GM21423 (cell line): Measurements from ENCODE around the gene PIP5K1B.
"Not testable (repeated sequence)": the region's sequence is repeated elsewhere in the genome, so short reads cannot be mapped to it uniquely, and the experiment has no call there.

Experiments
- ATAC-seq: cut with Tn5 transposase; IDR thresholded peaks from one replicate; pipeline ENCODE4 v1.9.1; 2021; ENCODE audit warnings: mild to moderate bottlenecking, moderate library complexity; ENCODE audit not compliant: unreplicated experiment

PIP5K1B gene, protein sequence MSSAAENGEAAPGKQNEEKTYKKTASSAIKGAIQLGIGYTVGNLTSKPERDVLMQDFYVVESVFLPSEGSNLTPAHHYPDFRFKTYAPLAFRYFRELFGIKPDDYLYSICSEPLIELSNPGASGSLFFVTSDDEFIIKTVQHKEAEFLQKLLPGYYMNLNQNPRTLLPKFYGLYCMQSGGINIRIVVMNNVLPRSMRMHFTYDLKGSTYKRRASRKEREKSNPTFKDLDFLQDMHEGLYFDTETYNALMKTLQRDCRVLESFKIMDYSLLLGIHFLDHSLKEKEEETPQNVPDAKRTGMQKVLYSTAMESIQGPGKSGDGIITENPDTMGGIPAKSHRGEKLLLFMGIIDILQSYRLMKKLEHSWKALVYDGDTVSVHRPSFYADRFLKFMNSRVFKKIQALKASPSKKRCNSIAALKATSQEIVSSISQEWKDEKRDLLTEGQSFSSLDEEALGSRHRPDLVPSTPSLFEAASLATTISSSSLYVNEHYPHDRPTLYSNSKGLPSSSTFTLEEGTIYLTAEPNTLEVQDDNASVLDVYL

DNA sequence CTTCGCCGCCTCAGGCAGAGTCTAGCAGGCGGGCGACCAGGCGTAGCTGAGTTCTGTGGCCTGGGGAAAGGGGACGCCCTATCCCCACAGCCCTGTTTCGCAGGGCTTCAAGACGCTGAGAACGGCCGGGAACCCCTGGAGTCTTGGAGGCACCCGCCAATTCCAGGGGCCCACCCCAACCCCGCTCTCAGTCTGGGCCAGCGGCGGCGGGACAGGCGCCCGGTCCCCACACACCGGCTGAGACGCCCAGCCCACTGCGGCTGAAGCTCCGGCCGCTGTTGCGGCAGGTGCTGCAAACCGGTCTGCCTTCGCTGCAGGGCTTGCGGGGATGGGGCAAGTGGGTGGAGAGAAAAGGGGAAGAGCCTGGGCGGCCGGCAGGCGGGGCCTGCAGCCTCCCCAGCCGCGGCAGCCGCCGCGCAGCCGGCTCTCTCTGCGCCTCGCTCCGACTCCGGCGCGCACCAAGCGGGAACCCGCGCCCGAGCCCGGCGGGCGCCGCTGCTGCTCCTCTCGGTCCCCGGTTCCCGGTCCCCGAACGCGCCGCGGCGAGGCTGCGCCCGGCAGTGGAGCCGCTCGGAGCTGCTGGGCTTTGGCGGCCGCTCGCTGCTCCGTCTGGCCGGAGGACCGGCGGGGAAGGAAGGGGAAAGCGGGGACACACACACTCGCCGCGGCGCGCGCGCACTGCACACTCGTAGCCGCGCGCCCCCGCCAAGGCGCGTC is at the start of gene PIP5K1B:
TSS of gene PIP5K1B (plus strand) at position 427 of the 717 bp plus-strand sequence. CDS start 117,375 bp downstream, outside the sequence.
- peak; percentile 75 for ATAC-seq

DNA sequence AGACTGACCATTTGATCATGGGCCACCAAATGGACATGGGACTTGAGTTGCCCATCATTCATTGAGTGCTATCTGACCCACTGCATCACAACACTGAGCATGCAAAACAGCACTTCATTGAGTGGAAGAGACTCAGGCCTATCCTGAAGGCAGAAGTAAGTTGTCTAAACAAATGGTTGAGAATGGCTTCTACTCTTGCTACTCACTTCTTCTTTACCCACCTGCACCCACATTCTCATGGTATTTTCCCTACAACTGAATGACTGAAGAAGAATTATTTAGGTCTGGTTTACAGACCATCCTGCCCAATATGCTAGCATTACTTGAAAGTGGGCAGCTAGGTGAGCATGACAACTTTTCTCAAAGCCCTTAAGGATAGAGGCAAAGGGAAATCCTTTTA is 41.0 kb upstream of the PIP5K1B start:
- ATAC-seq, result no peak

DNA sequence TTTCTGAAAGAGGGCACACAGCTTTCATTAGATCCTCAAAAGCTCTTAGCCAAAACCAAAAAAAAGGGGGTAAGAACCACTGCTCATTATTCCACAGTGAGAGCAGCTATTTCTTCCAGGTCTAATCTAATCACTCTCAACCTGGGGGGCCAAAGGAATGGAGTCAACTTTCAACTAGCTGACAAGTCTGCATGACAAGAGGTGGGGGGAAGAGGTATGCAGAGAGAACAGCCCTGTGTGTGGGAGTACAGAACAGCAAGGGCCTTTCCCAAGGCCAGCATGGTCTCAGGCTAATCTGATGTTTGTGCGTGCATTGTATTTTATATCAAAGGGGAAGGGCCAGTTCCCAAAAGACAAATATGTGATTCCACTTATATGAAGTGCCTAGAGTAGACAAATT is 36.9 kb upstream of the PIP5K1B start:
- no peak for ATAC-seq

DNA sequence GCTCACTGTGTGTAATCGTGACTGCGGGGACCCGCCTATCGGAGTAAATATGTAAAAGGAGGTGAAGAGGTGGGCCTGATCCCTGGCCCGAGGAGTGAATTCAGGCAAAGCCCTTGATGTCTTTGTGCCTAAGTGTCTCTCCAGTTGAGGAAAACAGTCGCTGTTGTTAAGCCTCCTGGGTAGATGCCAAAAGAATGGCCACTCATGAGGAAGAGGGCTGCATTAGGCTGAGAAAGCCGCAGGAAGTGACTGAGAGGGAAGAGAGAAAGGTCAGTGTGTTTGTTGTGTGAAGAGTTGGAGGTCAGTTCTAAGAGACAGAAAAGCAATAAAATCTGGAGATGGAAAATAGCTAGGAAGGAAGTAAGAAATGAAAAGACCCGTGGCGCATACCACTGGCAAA is 35.8 kb upstream of the PIP5K1B start:
- ATAC-seq, result no peak

DNA sequence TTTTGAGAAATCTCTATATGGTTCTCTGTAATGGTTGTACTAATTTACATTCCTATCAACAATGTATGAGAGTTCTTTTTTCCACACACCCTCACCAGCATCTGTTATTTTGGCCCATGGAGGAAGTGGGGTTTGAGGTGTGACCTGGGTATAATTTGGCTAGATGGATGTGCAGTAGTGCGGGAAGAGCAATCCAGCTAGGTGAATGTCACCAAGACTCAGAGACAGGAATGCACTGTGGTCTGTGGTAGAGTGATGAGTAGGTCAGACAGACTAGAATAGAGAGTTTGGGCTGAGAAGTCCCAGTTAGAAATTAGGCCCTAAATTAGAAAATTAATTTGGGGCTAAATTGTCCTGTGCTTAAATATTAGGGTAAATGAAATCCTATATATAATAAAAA is 32.8 kb upstream of the PIP5K1B start:
- peak; percentile 75 for ATAC-seq

DNA sequence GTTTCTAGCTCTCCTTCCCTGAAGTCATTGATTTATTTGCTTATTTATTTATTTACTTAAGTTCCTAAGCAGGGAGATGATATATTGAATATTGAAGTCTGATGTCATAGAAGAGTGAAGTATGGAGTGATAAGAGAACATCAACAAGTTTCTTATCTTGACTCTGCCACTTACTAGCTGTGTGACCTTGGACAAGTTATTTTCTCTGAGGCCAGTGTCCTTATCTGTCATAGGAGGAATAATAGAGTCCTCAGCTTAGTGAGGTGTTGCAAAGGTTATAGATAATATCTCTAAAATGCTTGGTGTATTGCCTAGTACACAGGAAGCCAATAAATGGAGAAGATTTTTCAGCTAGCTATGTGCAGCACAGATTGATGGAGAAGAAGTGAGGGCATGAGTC is 32.4 kb upstream of the PIP5K1B start:
- no peak for ATAC-seq

DNA sequence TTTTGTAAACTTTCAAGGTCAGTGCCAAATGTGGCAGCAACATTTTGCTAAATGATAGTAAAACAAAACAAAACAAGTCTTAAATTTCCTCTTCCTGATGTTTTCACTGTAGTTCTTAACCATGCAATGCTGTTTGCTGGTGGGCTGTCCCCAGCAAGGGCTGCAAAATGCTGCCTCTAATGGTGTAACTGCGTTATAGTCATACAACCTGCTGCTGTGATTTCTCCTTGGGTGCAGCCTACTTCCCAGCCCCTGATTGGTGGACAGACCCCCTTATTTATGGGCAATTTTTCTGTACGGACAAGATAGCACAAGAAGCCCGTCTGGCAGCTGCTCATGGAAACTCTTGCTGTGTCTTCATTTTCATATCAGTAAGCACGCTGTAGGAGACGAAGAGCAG is 26.6 kb upstream of the PIP5K1B start:
- no peak for ATAC-seq

DNA sequence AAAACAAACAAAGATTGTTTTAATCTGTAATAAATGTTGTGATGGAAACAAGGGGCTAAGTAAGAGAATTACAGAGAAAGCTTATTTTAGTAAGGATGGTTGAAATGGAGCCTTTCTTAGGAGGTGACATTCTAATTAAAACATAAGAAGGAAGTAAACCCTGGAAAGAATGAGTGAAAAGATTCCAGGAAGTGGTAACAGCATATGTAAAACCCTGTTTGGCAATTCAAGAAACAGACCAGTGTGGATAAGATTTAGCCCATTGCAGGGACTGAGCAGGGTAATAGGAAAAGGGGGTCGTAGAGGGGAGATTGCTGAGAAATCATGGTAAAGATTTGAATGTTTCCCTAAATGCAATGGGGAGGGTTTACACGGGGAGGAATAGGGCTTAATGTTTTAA is 21.6 kb upstream of the PIP5K1B start:
- no peak for ATAC-seq

DNA sequence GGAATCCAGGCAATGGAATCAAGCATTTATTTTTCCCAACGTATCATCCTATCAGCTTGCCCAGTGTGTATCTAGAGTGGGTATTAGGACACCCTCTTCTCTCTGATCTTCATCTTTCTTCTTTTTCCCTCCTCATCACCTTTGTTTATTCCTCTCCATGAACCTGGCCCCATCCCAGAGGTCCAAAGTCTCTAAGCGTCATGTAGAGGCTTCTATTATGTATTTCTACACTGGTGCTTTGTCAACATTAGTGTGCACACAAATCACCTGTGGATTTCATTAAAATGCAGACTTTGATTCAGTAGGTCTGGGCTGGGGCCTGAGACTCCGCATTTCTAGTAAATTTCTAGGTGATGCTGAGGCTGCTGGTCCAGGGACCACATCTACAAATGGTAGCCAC is 19.8 kb upstream of the PIP5K1B start:
- no peak for ATAC-seq

DNA sequence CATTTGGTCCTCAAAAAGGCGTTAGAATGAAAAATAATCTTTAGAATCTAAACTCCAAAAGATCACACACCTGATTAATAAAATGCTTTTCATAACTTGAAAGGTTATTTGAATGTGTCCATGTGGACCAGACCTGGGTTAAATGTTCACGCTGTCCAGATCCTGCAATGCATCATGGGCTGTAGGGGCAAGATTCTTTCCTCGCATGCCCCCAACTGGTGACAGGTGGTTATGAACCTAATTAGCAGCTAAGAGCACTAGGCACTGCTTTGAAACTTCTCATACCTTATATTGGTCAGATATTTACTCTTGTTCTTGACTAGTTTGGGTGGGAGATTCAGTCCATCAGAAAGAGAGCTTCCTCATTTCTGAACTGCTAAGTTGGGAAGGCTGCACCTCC is 19.3 kb upstream of the PIP5K1B start:
- ATAC-seq, result peak; percentile 87

DNA sequence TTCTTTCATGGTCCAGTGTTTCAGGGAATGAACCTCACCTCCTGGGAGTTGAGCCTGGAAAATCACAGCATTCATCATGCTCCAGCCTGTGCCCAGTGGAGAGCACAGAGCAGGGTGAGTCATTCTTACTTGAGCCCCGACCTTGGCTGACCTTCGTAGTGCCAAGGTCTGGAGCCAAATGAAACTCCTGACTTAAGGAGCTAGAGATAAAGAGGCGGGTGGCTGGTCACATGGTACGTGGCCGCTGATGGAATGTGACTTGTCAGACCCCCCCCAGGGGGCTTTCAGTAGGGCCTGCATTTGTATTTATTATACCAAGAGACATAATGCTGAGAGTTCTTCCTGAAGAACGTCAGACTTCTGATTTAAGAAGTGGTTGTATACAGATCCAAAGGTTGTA is 15.0 kb upstream of the PIP5K1B start:
- no peak for ATAC-seq

DNA sequence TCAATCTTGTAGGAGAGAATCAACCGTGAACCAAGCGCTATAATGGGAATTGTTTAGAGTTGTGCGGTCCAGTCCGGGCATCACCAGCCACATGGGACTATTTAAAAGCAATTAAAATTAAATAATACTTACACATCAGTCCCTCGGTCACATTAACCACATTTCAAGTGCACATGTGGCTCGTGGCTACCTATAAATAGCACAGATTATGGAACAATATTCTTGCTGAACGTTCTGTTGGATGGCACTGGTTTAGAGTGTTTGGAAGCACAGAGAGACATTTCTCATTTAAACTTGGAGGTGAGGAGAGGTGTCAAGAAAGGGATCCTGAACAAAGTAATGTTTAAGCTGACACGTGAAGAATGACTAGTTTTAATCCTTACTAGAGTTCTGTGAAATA is 12.5 kb upstream of the PIP5K1B start:
- no peak for ATAC-seq

DNA sequence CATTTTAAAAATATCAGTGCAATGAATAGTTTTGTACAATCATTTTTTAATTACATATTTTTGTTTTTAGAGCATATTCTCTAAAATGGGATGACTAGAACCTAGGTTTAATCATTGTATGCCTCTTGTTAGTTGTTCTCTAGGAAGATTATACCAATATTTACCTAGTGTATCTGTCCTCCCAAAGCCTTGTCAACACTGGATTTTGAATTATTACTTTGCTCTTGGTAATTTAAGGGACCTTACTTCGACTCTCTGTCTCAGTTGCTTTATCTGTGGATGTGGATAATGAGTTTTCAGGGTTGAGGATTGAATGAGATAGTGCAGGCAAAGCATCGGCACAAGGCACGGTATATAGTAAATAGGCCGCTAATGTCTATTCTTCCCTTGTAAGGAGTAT is 10.9 kb upstream of the PIP5K1B start:
- no peak for ATAC-seq

DNA sequence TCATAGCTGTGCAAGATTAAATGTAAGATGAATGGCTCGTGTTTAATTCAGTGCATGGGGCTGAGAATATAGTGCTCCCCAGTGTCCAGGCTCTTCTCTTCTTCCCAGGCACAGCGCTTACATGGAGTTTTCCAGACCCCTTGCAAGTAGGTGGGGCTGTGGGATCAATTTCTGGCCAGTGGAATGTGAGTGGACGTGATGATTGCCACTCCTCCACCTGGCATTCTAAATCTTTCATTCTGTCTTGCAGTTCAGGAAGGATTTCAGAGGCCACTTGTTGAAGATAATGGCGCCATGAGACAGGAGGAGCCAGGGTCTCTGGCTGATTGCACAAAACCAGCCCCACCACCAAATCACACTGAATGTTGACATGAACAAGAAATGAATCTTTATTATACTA is 7.2 kb upstream of the PIP5K1B start:
- no peak for ATAC-seq

DNA sequence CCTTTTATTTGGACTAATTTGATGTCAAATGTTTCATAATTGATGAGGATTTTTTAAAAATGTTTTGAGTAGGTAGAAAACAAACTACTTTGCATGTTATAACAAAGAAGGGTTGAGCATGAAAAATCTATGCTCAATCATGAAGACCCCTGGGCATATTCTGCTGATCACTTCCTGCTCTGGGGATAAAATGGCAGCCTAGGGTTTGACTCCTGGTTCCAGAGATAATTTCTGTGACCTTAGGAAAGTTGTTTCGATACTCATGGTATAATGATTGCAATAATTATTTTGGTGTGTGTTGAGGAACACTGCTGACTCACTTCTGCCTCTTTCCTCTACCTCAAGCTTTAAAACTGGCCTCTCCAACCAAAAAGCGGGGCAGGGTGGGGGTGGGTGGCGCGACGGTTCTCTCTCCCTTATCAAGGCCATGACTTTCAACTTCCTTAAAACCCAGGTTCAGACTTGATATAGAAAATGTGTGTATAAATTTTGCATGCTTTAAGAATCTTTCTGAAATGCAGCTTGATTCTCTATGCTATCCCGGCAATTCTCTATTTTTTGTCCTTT is 6.0 kb upstream of the PIP5K1B start:
- ATAC-seq, result no peak

DNA sequence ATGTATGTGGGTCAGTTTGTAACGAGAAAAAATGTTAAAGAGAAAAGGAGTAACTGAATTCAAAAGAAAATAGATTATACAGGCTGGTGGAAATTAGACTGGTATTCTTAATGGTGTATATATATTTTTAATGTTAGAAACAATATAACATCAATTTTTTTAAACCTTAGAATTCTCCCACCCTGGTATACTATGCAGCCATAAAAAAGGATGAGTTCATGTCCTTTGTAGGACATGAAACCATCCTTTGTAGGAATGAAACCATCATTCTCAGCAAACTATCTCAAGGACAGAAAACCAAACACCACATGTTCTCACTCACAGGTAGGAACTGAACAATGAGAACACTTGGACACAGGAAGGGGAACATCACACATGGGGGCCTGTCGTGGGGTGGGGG is 5.4 kb upstream of the PIP5K1B start:
- ATAC-seq, result not testable (repeated sequence)

DNA sequence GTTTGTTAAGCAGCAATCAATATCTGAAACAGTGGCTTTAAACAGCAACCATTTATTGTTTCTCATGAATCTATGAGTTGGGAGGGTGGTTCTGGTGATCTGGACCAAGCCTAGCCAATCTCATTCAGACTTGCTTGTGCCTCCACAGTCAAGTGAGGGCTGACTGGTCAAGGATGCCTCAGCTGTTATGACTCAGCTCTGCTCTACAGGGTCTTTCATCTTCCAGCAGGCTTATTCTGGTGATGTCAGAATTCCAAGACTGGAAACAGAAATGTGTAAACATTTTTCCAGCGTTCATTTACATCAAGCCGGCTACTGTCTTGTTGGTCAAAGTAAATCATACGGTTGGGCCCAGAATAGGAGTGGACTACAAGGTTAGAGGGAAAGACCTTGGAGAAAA is 2.5 kb upstream of the PIP5K1B start:
- no peak for ATAC-seq

DNA sequence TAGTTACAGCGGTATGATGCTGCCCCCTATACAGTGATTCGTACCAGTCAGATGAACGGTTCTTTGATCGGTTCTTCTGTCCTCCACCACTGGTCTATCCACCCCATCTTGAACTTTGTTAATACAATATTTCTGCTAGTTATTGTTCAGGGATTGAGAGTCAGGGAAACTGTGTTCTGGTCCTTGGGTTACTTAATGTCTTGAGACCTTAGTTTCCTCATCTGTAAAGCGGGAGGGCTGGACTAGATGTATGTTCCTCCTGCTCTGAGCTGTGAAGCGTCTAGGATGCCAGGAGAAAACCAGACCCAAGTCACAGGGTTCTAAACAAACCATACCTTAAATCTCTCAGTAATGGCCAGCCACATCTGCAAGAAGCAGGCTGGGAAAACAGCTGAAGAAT is 1.4 kb upstream of the PIP5K1B start:
- ATAC-seq, result no peak

DNA sequence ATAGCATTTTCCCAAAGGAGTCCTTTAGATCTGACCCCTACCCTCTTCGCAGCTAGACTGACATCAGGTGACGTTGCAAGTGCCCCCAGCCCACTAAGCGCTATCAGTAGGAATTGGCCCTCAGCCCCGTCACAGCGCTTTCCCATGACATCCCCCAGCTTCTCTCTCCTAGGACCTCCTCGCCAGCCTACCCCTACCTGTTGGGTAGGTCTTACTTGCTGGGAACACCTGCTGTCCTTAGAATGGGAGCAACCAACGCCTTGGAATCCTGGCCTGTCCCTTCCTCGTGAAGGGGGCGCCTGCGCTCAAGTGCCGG is 584 bp upstream of the PIP5K1B start:
- ATAC-seq, result no peak

DNA sequence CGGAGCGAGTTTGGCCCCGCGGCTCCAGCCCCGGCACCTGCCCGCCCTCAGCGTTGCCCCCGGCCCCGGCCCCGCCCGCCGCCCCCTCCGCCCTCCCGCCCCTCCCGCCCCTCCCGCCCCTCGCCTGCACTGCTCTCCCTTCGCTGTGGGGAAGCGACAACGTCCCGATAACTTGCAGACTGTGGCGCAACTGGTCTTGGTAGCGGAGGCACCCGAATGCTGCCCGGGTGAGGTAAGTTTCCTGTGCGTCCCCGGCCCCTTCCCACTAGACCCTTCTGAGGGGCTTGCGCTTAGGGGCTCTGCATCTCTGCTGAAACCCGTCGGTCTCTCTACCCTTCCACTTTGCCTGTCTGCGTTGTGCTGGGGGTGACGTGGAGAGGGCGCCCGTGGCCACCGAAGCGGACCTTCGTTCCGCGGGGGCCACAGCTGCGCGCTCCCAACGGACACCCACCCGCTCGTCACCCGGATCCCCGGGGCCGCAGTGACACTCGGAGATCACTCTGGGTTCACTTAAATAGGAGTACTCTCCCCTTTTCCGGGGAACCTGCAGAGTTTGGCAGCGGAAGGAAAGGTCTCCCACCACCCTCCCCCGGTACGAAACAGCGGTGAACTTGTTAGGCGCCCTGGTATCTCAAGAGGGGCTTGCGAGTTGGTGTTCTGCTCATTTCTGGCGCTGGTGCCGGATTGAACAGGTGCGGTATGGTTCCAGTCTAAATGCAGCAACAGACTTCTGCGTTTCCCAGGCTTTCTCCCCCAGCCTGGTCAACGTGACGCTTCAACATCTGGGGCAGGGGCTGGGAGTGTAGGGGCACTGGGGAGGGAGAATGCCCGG is 707 bp downstream of the PIP5K1B start:
- peak; percentile 10 for ATAC-seq
